ENCODE measurements around the gene NLE1.
"Not testable (repeated sequence)": the region's sequence is repeated elsewhere in the genome, so short reads cannot be mapped to it uniquely, and the experiment has no call there.

Gene NLE1

DNA sequence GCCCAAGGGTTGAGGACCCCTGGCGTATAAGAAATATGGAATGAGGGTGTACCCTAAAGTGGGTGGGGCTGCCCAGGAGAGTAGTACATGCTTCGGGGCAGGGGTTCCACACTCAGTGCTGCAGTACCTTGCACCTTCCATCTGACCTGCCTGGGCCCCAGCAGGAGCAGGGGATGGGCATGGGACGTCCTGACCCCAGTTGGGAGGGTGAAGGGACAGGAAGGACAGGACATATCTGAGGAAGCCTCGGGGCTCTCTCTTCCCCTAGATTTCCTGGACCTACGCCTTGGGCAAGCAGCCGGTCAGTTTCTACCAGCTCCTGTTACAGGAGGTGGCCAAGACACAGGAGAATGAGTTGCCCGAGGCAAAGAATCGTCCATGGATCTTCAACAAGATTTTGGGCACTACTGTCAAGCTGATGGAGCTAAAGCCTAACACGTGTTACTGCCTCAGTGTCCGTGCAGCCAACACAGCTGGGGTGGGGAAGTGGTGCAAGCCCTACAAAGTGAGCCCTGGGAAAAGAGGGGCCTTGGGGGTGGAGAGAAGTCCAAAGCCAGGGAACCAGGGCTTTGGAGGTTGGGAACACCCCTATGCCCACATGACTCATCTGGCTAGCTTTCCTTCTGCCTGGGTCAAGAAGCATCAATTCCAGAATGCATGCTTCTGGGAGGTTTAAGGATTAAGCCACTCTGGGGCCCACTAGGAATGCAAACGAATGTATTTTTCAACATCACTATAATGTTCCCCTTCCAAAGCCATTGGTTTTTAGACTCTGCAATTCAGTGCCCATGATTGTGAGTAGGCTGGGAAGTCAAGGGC, 12.7 kb downstream of the NLE1 start:
- no peak for DNase-seq

DNA sequence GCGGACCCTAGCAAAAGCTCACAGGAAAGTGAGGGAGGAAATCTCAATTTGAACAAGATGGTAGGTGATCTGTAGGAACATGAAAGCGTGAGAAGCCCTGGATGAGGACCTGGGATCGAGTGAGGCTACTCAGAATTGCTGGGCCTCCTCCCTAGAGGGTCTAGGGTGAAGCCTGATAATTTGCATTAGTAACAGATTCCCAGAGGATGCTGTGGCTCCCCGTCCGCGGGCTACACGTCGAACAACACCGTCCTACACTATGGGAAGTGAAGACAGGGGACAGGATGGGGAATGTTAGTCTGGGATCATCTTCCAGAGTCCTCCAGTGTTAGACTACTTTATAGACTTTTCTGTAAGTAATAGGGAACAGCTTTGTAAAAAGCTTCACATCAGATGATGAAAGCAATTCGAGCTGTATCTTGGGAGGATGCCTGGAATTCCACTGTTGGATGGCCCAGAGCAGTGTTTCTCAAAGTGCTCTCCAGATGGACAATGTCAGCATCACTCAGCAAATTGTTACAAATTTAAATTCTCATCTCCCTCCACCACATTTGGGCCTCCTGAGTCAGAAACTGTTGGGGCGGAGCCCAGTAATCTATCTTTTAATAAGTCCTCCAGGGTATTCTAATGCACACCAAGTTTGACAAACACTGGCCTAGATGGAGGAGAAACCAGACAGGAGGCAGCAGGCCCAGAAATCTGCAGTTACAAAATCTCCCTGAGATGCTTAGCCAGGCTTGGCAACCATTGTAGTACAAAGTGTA, 14.2 kb downstream of the NLE1 start:
- DNase-seq, result no peak

DNA sequence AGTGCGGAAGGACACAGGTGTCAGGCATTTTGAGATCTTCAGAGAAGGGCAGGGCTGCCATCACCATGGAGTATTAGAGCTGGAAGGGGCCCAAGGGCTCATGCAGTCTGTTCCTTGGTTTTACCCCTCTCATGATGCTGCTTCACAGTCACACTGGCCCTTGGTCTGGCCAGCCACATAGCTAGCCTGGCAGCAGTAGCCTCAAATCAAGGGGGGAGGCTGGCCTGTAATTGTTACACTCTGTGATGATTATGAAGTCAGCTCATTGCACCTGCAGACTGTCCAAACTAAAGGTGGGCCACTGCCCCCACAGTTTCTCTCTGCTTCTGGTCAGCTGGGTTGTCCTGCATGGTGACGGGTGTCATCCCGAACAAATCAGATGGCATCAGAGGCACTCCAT, 20.8 kb downstream of the NLE1 start, which contains the start of gene FNDC8:
Gene FNDC8 (plus strand): TSS at position 301 of the 400 bp plus-strand sequence. CDS start 79 bp downstream, at position 380.
- no peak for DNase-seq

DNA sequence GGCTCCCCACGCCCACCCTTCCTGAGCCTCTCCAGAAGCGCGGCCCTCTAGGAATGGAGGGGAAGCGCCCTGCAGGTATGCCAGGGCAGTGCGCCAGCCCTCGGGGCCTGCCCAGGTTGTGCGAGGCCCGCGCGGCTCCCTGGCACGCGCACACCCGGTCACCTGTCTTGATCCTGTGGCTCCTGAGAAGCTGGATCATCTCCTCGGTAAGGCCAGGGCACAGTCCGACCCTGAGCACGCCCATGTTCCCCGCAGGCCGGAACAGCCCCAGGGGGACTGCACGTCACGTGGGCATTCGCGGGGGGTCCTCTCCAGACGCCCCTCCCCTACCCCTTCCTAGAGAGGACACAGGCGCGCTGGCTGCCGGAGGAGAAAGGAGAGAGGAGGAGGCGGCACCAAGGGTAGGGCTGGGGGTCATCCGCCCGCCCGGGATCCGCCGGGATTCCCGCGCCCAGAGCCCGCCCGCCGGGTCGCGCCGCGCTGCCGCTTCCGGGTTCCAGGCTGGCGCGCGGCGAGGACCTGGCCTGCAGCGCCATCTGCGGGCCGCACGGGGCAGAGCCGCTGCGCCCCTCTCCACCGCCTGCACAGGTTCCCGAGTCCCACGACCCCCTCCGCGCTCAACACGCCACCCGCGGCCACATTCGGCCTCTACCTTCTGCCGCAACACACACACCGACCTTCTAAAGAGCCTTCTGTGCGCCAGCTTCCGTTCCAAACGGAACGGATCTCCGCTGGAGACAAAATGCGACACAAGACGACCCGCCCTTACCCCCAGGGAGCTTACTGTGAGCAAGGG, 22.5 kb downstream of the NLE1 start, which contains the start of gene RAD51D:
Gene RAD51D (minus strand): TSS at position 491 of the 796 bp plus-strand sequence. CDS start 247 bp downstream, at position 244.
- DNase-seq, result peak in 50 of 51 donors; percentile 18 to 84 (median 60)

DNA sequence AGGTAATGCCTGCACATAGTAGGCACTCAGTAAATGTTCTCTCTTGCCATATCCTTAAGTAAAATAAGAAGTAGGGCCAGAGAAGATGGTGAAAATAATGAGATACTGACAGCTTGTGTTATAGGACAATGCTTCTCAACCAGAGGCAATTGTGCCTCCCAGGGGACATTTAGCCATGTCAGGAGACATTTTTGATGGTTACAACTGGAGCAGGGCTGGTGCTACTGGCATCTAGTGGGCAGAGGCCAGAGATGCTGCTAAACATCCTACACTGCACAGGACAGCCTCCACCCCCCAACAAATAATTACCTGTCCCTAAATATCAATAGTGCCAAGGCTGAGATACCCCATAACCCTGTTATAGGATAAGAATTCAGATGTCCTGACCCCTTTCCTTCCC, 24.1 kb downstream of the NLE1 start:
- DNase-seq, result peak in 3 of 51 donors; percentile 2 to 11 (median 2)

DNA sequence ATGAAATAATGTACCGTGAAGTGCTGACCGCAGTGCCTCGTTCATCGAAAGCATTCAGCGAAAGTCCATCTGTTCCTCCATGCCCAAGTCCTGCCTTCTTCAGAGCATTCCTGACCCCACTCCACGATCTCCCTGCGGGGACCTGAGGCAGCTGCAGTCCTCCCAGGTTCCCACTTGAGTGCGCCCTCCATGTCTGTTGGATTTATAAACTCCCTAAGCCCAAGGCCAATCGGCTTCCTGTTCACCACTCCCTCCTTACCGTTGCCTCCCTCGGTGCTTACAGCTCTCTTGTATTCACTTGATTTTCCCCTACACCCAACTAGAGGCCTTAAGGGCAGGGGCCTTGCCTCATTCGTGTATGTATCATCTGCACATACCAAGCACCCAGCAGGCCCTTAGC, 25.3 kb downstream of the NLE1 start:
- DNase-seq, result no peak

DNA sequence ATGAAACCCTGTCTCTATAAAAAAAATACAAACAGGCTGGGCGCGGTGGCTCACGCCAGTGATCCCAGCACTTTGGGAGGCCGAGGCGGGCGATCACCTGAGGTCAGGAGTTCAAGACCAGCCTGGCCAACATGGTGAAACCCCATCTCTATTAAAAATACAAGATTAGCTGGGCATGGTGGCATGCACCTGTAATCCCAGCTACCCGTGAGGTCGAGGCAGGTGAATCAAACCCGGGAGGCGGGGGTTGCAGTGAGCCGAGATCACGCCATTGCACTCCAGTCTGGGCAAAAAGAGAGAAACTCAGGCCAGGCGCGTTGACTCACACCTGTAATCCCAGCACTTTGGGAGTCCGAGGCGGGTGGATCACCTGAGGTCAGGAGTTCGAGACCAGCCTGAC, 31.3 kb downstream of the NLE1 start:
- not testable (repeated sequence) for DNase-seq

DNA sequence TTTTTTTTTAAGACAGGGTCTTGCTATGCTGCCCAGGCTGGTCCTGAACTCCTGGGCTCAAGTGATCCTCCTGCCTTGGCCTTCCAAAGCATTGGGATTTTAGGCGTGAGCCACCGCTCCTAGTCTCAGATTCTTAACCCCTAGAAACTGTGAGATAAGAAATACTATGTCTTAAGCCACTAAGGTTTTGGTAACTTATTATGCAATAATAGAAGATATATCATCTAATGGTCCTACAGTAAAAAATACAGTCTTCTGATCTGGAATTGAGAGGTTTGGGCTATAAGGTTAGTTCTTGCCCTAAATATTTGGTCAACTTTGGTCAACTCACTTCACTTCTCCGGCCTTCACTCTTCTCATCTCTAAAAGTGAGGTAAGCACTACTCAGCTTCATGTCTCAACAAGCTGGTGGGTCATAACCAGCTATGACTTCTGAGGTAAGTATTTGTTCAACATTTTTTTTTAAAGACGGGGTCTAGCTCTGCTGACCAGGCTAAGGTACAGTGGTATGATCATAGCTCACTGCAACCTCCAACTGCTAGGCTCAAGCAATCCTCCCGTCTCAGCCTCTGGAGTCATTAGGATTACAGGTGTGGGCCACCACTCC, 37.2 kb downstream of the NLE1 start:
- DNase-seq, result no peak

DNA sequence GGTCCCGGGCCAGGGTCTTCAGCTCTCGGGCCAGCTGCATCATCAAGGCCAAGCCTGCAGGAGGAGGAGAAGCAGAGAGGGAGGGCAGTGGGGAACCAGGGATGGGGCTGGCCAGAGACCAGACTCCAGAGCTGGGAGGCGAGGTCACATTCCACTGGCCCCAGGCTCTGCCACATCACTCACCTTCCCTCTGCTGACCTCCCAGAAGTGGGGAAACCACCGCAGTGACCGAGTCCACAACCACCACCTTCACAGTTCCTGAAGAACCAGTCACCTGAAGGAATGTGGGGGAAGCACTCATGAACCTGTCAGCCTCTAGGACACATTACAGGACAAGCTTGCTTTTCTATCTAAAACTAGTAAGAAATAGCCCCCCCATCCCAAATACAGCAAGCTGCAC, 38.8 kb downstream of the NLE1 start:
- no peak for DNase-seq

DNA sequence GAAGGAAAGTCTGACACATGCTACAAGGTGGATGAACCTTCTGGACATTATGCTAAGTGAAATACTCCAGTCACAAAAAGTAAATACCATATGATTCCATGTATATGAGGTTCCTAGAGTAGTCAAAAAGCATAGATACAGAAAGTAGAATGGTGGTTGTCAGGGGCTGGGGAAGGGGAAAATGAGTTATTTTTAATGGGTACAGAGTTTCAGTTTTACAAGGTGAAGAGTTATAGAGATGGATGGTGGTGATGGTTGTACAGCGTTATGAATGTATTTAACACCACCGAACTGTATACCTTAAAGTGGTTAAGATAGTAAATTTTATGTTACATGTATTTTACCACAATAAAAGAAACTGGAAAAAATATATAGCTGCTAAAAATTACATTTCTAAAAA, 40.4 kb downstream of the NLE1 start:
- DNase-seq, result no peak

DNA sequence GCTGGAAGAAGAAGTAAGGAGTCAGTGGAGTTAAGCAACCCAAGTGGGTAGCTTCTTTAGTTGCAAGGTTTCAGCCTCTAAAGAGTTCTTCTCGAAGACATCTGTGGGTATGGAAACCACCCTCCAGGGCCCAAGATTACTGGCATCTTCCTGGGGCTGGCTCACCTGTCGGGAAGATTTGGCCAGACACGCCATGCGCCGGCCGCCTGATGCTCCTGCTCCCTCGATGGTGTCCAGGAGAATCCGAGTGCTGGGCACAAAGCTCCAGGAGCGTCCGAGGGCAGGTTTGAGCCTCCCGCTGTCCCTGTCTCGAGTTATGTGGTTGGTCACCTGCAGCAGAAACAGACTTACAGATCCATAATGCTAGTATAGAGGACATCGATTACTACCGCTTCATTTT, 41.1 kb downstream of the NLE1 start:
- DNase-seq, result no peak

DNA sequence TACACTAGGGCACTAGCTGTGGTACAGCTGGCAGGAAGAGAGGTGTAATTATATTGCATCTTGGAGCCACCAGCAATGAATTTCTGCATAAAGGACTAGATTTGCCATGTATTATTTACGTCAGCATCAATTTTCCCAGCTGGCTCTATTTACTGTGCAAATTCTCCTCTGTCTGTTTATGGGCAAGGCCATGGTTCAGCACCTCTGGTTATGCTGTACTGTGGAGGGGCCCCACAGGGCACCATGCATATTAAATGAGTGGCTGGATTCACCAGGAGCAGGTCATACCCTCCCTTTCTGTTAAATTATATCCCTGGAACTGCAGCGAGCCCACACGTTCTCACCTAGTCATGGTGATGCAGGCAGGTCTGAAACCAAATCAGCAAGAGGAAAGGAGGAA, 42.2 kb downstream of the NLE1 start:
- no peak for DNase-seq

DNA sequence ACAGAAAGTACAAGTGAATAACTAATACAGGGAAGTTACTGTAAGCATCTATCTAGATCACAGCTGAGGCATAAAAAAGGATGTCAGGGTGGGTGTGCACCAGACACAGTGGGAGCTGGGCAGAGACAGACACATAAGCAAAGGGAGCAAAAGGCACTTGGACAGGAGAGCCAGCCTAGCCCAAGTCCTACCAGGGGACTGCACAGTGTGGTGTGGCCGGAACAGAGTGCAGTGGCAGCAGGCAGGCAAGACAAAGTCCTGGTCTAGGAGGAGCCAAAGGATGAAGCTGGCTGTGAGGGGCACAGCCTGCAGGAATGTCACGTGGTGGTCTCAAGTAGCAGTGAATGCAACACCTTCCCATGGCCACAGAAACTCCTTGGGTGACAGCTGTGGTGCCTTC, 44.3 kb downstream of the NLE1 start:
- no peak for DNase-seq

DNA sequence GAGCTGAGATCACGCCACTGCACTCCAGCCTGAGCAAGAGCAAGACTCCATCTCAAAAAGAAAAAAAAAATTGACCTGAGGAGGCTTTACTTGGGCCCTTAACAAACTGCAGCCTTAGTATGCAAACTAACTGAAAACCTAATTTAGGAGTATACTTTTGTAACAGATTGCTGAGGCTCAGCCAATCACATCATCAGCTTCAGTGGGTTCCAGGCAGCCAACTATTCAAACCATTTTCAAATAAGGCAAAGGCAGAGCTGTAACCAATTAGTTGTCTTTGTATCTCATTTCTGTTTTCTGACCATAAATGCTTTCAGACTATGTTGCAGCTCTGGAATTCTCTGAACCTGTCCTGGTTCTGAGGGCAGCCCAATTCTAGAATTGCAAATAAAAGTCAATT, 46.4 kb downstream of the NLE1 start:
- DNase-seq, result no peak

DNA sequence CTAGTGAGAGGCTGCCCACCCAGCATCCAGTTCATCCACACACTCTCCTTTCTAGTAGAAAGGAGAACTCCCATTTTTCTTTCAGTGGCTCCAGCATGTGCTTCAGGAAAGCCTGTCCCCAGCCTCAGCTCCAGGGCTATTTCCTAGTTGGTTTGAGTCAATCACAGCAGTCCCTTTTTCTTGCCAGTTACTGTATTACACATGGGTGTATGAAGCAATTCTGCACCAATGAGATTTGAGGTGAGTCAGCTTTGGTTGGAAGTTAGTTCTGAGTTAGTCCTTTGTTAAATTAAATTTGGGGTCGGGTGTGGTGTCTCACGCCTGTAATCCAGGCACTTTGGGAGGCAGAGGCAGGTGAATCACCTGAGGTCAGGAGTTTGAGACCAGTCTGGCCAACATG, 47.2 kb downstream of the NLE1 start:
- no peak for DNase-seq

DNA sequence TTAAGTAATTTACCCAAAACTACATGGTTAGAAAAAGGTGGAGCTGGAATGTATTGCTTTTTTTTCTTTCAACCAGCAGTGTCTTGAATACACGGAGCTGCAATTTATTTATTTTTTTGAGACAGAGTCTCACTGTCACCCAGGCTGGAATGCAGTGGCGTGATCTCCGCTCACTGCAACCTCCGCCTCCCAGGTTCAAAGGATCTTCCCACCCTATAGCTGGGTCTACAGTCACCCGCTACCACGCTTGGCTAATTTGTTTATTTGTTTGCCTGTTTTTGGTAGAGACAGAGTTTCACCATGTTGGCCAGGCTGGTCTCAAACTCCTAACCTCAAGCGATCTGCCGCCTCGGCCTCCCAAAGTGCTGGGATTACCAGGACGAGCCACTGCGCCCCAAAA, 51.4 kb downstream of the NLE1 start:
- DNase-seq, result not testable (repeated sequence)

DNA sequence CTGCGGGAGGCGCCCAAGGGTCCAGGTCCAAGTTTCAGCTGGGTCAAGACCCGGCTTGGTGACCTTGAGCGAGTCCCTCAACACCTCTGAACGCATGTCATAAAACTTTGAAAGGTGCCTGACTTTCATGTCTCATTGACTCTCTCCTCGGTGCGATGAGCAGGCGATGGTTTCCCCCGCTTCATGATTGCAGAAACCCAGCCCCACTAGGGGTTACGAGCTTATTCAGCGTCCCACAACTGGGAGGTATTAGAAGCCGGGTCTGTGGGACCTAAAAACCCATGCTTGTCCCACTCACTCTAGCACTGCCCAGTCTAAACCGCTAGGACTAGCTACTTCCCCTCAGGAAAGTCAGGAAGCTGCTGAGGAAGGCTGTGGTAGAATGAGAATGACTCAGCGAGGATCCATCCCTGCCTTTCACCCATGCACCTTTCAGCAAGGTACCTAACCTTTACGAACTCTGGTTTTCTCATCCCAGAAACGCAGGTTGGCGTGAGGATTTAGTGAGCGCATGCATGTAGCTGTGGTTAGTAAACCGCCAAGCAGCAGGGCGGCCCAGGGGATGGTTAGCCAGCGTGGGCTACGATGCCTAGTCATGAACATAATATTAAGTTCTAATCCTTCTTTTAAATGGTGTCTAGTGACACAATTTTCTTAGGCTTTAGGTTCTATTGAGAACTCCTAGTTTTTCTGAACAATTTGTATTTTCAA, 52.4 kb downstream of the NLE1 start:
- DNase-seq, result peak in 2 of 51 donors; percentile 57 to 81

DNA sequence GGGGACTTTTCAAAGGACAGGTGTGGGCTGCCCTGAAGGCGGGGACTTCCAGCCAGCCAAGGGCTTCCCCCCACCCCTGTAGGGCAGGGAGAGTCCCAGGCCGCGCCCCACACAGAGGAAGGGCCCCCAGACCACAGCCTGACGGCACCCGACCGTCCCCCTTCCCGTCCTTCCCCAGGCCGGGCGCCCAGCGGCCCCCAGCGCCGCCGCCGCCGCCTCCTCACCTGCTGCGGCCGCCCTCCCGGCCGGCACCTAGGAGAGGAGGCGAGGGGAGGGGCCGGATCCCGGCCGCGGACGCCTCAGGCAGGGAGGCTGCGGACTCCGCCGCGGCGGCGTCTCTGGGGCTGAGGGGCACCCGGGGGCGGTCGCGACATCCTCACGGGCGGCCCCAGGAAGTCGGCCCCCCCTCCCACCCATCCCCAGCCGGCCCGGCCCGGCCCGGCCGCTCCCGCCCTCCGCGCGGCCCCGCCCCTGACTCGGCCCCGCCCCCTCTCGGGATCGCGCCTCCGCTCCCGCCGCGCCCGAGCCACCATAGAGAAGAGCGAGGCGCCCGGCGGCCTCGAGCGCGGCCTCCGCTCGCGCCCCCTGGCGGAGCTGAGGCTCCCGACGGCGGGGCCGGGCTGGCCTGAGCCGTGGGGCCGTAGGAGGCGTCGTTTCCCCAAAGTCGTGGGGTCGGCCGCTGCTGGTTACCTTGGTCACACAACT, 53.1 kb downstream of the NLE1 start:
- peak in 50 of 51 donors; percentile 37 to 94 (median 79) for DNase-seq

DNA sequence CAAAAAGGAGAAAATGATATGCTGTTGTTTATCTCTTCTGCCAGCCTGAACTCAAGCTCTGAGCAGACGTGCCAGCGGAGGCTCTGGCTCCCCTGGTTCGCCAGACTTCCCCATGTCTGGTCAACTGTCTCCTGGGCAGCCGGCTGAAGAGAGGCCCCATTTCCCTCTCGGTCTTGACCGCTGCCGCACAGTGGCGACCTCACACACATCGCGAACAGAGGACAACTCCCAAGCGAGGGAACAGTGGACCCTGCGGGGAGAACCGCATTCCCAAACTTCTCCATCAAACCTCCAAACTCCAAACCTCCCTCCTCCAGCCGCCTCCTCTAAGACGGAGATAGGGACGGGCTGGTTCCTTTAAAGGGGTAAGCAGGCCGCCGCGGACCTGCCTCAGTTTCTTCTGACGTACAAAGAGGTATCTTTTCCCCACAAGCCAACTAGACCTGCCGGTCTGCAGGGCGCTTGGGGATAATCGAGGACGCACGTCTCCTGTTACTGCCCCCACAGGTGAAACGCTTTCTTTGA, 53.7 kb downstream of the NLE1 start:
- peak in 48 of 51 donors; percentile 11 to 89 (median 54) for DNase-seq

Measured in hypothalamus (tissue), 51 donors.